HG03460 (cell line): ENCODE results near the gene IGSF9B.

Experiments used
- ATAC-seq: cut with Tn5 transposase; IDR thresholded peaks from one replicate; pipeline ENCODE4 v1.9.1; 2021; ENCODE audit not compliant: unreplicated experiment

Gene IGSF9B

DNA sequence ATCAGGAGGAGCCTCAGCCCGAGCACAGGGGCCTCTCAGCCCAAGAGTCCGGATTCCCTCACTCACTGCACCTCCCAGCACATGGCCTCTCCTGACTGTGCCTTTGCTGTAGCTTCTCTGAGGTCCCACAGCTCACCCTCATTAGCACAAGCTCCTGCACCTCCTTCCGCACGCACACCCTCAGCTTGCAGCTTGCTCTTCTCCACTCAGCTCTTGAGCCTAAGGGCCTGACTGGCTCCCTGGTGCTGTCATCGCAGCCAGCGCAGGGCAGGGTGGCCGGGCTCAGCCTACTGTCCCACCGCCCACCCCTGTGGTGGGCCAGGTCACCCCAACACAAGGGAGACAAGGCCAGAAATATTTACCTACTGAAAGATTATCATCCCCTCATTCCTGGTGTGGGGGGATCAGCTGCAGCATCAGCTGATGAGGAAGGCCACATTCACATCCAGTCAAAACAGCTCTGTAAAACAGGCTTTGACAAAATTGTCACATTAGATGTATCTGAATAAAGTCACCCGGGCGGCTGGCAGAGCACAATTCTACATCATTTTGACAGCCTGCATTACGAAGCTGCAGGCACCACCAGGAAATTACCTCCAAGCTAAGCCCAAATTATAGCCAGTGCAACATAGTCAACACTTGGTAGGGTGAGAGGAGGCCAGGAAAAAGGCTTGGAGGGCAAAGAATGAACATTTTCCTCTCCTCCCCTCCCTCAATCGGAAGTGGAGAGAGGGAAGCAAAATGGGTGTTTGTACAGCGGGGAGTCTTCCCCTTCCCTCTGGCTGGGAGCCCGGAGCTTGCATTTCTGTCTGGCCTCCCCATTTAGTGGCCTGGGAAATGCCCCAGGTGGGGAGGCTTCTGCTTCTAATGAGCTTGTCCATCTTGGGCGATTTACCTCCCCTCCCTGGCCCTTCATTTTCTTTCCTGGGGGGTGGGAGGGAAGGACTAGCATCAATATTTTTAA is 29.5 kb upstream of the IGSF9B start:
- ATAC-seq: no peak

DNA sequence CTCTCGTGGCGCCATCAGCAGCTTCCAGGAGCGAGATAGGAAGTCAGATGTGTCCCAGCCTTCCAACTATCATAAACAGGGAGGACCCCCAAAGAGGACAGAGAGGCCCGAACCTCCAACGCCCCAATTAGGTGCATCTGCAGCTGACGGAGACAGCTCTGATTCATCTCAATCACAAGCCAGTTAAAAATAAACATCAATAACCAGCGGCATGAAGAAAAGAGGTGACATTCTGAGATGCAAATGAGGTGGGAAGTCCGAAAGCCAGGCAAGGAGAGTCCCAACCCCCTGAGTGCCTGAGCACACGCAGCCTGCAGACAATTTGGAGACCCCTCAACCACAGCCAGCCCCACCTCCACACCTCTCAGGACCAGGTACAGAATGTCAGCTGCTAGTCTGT is 28.1 kb upstream of the IGSF9B start:
- ATAC-seq: no peak

DNA sequence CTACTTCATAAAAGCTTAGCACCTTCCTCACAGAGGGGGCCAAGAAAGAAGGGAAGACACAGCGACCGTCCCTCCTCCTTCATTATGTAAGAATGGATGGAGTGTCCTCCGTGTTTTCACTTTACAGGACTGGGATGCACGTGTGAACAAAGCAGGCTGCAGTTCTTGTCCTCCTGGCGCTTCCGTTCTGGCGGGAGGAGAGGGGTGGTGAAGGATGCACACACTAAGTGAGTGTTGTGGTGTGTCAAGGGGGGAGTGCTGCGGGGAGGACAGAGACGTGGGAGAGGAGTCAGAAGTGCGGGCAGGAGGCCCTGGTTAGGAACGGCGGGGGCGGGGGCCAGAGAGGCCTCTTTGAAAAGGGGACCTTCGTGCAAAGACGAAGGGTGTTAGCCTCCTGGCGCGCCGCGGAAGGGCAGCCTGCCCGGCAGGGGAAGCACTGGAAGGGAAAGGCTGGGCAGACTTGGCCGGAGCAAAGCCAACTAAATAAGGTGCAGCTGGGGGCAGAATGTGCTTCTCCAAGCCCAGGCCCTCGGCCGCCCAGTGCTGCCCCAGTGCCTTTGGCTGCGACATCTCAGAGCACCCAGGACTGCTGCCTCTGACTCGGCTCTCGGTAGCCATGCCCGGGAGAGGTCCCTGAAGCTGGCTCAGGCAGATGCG is 27.0 kb upstream of the IGSF9B start:
- ATAC-seq: no peak

DNA sequence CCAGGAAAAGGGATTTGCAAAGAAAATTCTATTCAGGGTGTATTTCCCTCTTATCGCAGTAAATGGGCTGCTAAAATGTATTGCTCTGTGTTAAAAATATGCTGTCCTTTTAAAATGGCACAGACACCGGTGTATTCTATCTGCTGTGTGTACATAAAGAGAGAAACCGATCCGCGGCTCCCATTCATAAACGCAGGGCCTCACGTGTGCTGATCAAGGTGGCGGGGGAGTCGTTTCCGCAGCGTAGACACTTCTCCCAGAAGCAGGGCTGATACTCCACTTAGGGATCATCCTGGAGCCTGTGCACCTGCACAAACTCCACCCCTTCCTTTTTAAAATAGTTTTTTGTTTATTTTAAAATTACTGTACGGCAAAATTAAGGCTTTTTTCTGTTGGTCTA is 26.1 kb upstream of the IGSF9B start:
- no peak for ATAC-seq

DNA sequence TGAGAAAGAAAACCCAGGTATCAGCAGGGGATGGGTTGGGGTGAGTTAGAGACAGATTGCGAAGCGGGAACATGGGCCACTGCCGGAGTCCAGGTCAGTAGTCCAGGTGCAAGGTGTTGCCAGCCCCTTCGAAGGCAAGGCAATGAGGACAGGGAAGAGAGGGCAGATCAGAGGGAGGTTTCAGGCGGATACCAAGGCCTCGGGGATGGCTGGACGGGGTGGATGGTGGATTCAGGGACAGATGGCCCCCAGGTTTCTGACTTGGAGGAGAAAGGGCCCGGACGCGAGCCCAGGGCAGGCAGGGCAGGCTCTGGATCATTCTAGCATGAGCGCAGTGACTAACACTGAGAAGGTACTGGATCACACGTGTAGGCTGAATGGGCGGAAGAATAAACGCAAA is 25.4 kb upstream of the IGSF9B start:
- no peak for ATAC-seq

DNA sequence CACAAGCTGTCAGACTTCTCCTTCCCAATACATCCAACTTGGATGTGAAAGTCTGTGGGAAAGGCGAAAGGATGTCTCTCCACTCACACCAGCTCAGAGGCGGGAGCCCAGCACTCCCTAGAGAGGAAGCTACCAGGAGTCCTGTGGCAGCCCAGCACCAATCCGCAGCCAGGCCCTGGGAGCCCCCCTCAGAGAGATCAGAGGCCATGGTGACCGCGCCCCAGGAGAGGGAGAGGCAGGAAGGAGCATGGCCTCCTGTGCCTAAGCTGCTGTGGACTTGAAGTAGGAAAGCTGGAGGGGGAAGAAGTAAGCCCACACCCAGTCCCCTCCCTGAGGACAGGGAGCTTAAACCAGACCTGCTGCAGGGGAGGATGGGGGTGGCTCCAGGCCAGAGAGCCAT is 24.4 kb upstream of the IGSF9B start:
- no peak for ATAC-seq

DNA sequence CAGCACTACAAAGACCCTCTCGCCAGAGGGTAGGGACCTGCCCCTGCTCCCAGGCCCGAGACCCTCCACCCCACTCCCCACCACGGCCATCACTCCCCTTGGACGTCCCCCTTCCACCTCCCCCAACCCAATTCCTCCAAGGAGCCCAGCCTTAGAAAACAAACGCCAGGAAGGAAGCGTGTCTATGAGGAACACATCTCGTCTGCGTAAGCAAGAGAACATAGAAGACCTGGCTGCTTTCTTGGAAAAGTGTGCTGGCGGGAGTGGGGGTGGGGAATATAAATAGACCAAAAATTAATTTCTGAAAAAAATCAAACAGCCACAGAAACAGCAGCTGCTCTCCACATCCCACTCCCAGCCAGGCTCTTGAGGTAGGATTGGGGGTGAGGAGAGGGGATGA is 23.9 kb upstream of the IGSF9B start:
- ATAC-seq: no peak

DNA sequence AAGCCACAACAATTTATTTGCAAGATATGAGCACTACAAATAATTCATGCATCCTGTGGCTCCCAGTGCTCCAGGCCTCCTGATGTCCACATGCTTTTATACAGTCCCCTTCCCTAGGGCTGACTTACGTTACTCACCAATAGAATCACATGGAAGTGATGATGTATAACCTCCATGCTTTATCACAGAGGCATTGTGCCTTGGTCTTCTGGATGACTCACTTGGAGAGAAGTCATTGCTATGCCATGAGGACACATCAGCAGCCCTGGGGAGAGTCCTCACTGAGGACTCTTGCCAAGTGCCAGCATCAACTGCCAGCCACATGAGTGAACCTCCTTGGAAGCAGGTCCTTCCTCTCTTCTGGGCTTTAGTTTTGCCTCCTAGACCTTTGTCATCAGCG is 22.0 kb upstream of the IGSF9B start:
- no peak for ATAC-seq

DNA sequence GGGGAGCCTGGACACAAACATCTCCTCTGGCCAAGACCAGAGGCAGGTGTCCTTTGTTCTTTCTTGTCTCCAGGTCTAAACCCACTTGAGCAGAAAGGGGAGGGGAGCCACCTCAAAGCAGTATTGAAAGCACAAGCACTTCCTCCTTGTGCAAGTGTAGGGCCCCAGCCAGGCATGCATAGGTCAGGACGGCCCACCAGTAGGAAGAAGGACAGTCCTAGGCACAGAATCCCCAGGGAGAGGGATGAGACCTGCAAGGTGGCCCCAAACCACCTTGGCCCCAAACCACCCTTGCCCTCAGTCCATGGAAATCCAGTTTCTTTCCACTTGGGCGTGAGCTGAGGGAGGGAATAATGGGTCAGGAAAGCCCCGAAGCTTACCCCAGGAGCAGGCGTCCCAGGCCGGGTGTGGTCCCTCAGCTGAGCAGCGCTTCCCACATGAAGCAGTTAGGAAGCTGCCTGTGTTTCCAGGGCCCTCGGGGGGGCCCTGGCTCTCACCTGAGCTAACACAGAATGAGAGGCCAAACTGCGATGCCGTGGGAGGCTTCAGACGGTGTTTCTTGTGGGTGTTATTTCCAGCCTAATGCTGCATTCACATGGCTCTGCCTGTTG is 20.4 kb upstream of the IGSF9B start:
- ATAC-seq: peak; percentile 85

DNA sequence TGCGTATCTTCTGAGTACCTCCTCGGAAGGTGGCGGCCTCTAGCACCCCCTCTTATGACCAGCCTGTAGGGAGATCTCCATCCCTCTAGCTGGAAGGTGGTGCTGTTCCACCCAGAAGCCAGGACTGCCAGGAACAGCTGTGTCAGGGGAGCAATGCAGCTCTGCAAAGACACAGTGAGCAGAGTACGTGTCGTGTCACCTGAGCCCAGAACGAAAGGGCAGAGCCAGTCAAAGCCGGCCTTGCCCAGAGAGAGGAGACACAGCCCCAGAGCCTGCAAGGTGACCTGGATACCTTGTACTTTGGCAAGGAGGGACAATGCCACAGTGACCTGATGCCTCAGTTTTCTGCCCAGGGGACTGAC is 18.7 kb upstream of the IGSF9B start:
- no peak for ATAC-seq

DNA sequence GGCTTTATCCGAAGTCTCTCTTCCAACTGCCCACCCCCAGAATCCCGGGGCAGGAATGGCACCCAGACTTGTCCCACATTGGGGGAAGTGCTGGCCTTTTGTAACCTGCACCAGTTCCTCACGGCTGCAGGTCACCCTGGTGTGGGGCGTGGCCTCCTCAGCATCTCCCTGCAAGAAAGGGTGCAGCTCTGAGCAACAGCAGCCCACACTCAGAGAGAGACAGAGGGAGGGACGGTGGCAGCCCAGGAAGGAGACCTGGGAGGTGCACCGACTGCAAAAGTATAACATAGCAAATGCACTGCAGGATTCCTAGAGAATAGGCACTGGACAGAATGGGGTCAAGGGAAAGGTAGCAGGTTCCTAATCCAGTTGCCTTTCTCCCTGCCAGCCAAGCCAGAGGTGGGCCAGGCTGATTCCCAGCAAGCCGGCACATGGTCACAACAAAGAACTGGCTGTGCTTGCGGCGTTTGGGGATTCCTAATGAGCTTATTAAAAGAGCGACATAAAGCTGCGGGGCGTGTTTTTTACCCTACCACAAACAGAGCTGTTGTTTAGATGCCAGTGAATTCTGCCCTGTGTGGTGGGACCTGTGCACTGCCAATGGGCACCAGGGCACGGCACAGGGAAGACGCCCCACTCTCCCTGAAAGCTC is 18.2 kb upstream of the IGSF9B start:
- ATAC-seq: no peak

DNA sequence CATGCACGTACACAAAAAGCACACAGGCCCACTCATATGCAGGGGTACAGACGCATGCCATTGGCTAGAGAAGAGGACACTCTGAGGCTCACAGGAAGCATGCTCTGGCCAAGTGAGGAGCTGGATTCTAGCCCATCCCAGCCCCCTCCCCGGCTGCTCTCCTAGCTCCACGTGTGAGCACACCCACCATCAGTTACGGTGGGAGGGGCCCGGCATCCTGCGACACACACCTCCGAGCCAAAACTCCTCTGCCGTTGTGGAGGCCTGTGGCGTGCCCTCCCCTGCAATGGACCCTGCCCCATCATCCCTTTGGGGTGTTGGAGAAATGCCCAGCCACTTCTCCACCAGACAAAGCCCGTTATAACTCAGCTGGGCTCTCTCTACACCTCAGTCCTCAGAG is 15.1 kb upstream of the IGSF9B start:
- ATAC-seq: no peak

DNA sequence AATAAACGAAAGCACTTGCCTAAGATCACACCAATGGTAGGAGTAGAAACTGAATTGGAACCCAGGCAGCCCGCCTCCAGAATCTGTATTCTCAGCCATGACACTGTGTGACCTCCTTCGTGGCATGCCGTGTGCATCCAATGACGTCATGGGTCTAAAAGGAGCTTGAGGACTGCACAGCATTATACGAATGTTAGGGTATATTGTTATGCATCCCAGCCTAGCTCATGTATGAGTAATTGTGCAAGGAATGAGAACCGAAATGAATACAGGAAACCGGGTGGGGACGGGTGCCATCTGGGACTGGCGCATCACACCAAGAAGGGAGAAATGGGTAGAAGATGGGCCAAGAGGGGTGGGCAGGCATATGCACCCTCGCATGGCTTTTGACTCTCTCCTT is 12.3 kb upstream of the IGSF9B start:
- ATAC-seq: no peak

DNA sequence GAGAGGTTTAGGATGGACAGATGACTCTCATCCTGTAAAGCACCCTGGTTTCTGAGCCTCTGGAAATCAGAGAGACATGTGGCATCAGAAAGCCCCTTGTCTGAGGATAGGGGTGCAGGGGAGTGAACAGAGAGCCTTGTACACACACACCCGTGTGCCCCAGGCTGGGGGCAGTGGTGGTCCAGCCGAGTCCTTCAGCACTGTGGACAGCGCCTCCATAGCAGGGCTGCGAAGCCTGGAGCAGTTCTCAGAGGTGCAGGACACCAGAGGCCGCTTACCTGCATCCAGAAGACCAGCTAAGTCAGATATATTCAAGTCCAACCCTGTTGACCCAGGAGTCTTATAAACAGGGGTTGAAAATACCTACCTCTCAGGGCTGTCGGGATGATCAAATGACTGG is 11.5 kb upstream of the IGSF9B start:
- ATAC-seq: no peak

DNA sequence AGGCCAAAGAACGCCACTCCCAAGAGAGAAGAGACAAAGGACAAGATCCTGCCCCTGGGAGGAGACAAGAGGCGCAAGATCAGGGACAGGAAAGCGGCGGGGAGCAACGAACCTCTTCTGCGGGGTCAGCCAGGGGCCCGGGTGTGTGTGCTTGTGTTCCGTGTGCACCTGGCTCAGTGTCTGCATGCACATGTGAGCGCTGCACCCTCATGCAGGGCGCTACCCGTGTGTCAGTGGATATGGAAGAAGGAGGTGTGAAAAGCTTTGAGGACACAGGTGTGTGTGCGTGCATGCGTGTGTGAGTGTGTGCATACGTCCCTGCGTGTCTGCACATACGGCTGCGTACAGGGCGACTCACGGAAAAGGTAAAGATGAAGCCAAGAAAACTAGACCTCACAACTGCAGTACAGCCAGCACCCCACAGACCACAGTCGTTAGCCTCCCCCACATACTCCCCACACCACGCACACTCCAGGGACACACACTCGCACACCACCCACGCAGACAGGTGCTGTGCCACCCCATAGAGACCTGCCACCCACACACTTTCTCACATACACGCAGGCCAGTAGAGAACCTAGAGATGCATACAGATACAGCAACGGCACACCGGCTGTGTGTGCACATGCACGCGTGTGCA is 11.0 kb upstream of the IGSF9B start:
- no peak for ATAC-seq

DNA sequence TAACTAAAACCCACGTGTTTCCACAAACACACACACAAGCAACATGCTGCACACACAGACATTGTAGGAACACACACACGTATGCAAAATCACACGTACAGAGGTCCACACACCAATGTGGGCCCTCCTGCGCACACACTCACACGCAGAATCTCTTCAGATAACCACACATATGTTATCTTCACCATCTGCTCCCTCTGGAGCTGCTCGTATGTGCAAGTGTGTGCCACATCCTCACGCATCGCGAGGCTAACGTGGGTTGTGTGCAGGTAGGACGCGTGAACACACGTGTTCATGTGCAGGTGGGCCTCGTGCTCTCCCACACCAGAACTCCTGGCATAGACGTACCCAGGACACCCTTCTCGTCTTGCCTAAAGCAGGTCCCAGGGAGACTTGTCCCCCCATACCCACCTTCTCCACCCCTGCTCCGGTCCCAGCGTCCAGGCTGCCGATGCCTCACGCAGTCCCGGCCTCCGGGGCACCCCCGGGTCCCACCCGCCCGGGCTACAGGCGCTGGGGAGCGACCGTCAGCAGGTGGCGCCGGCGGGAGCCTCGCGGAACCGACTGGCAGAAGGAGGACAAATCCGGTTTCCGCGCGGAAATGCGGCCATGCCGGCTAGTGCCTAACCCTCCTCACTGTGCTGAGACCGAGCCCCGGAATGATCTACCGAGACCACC is 10.3 kb upstream of the IGSF9B start:
- no peak for ATAC-seq

DNA sequence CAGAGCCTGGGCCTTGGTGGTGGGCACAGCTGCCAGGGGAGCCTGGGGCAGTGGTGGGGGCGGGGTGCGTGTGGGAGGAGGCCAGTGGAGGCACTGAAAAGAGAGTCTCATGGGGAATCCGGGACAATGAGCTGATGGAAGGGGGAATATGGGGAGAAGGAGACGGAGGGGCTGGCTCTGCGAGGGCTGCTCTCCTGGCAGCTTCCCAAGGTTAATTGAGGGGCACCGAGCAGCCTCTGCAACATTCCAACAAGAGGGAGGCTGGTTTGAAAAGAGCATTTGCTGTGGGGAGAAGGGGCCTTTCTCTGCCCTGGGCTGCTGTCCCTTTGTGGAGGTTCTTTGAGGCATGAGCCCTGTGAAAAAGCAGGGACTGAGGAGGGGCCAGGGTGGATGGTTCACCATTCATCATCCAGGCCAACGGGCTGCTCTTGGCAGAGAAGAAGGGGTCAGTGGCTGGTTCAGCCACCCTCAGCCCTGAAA is 9.4 kb upstream of the IGSF9B start:
- no peak for ATAC-seq

DNA sequence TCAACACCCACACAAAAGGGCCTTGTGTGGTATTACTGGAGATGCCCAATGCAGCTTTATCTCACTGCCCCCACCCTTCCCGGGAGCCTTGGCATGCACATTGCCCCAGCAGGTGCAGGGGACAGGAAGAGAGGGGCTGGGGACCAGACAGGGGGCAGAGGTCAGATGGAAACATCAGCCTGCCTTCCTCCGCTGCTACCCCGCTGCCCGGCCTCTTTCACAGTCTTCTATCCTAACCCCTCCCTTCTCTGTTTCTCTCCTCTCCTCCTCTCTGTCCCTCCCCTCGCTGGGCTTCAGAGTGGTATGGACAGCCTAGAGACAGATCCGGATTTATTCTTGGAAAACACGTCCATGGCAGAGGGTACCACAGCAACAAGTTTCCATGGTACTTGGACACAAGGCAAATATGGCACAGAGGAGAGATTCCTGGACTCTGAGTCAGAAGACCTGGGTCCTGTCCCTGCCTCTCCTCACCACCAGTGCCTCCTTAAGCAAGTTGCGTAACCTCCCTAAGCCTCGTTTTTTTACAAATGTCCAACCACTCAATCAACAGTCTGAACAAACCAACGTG is 8.3 kb upstream of the IGSF9B start:
- no peak for ATAC-seq

DNA sequence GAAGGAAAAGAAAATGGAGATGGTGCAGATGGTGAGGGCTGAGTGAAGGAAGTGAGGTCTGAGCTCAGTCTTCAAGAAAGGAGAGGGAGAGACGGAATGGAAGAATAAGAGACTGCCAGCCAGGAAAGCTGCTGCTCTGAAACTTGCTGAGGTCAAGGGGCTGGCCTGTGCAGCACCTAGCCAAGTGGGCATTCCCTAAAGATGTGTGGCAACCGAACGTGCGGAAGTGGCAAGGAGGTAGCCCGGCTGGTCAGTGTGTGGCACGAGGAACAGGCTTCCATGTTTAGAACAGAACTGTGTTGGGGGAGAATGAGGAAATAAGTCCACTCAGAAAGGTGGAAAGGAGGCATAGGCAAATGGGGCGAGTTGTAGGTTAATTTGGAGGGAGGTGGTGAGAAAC is 7.6 kb upstream of the IGSF9B start:
- ATAC-seq: no peak

DNA sequence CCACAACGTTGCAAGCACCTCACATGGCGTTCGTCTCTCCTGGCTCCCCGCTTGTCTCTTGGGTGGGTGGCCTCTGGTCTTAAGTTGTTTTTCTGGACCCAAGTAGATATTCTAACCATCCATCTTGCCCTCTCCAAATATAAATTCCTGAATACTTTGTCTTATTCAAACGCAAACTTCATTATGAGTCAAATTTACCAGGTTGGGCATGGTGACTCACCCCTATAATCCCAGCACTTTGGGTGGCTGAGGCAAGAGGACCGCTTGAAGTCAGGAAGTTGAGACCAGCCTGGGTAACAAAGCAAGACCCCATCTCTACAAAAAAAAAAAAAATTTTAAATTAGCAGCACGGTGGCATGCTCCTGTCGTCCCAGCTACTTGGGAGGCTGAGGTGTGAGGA is 5.1 kb upstream of the IGSF9B start:
- ATAC-seq: no peak
